ENCODE data around the gene UBA7.
"Not testable (repeated sequence)": the region's sequence is repeated elsewhere in the genome, so short reads cannot be mapped to it uniquely, and the experiment has no call there.

UBA7 gene

GRCh38 chr3:49785565-49786356, 28.0 kb downstream of the UBA7 start:
- DNase-seq, result no peak

GRCh38 chr3:49782277-49782676, 31.5 kb downstream of the UBA7 start:
- DNase-seq, result not testable (repeated sequence)

- no peak for DNase-seq
Observed at GRCh38 chr3:49781415-49782199, 32.1 kb downstream of the UBA7 start.

GRCh38 chr3:49780975-49781365, 32.8 kb downstream of the UBA7 start:
- DNase-seq, result not testable (repeated sequence)

- DNase-seq, result no peak
Observed at GRCh38 chr3:49780080-49780974, 33.4 kb downstream of the UBA7 start.

GRCh38 chr3:49779358-49780079, 34.2 kb downstream of the UBA7 start:
- DNase-seq, result no peak

GRCh38 chr3:49776101-49776500, 37.7 kb downstream of the UBA7 start:
- not testable (repeated sequence) for DNase-seq

- no peak for DNase-seq
Observed at GRCh38 chr3:49775538-49775937, 38.2 kb downstream of the UBA7 start.

- no peak for DNase-seq
Observed at GRCh38 chr3:49772703-49773102, 41.0 kb downstream of the UBA7 start.

GRCh38 chr3:49771340-49771938, 42.3 kb downstream of the UBA7 start:
- no peak for DNase-seq

GRCh38 chr3:49769926-49770325, 43.8 kb downstream of the UBA7 start:
- no peak for DNase-seq

GRCh38 chr3:49769286-49769915, 44.4 kb downstream of the UBA7 start:
- DNase-seq, result no peak

- DNase-seq, result no peak
Observed at GRCh38 chr3:49763981-49764380, 49.8 kb downstream of the UBA7 start.

- DNase-seq, result no peak
Observed at GRCh38 chr3:49761661-49762060, 52.1 kb downstream of the UBA7 start.

- no peak for DNase-seq
Observed at GRCh38 chr3:49759226-49759625, 54.5 kb downstream of the UBA7 start.

- no peak for DNase-seq
Observed at GRCh38 chr3:49757197-49757596, 56.6 kb downstream of the UBA7 start.

GRCh38 chr3:49756036-49756435, 57.7 kb downstream of the UBA7 start:
- DNase-seq, result no peak

All from CD4-positive, alpha-beta T cell treated with Interleukin-4 for 4 hours (primary cell).